ENCODE data around the gene MYOD1.

MYOD1 gene

DNA sequence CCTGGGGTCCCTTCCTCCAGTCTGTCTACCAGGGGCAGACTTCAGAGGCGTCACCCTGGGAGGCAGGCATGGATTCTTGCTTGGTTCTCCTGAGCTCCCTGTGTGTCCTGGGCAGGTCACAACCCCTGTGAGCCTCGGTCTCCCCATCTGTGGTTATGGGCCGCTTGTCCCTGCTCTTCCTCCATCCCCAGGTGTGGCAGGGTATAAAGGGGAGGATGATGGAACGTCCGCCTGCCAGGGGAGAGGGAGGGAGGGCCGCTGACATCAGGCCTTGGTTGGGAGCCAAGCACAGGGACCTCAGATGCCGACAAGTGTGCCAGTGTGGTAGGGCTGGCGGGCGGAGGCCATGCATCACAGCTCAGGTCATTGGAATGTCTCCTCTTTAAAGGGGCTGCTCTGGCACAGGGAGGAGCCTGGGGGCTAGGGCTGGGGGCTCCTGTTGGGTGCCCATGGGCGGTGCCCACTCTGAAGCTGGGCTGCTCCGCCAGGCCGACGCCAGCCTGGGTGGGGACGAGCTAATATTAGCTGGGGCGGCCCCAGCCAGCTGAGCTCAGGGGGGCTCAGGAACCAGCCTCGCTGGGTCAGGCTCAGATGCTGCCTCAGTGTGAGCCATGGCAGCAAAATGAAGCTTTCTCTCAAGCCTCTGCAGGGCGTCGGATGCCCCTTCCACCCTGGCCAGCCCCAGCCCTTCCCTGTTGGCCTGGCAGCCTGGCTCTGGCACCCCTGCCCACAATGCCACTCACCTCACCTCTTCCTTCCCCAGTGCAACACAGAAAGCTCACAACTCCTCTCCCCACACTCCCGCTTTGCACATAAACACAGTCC is 28.0 kb downstream of the MYOD1 start:
- Histone ChIP-seq H3K4me3 (ENCODE audit: low read length) (no peak overlapping the region), H3K27me3 (ENCODE audit: insufficient read depth, low read length) (0 out of 2 replicates have a peak, but pooled peaks cover 4% of the 10 kb centered on the region), H3K9ac (ENCODE audit: low read depth, low read length) (no peak overlapping the region), H3K27ac (ENCODE audit: low read length) (no peak overlapping the region), H3K36me3 (ENCODE audit: insufficient read depth, low read depth, low read length) (no peaks in the 10 kb centered on the region), H3K4me1 (ENCODE audit: insufficient read depth, low read length) (no peaks in the 10 kb centered on the region), H3K9me3 (ENCODE audit: insufficient read depth, low read depth, low read length) (no peaks in the 10 kb centered on the region)

GRCh38 chr11:17748044-17748443 is 28.7 kb downstream of the MYOD1 start:
- Histone ChIP-seq H3K27me3 (ENCODE audit: insufficient read depth, low read length) (0 out of 2 replicates have a peak, but pooled peaks cover 4% of the 10 kb centered on the region), H3K9me3 (ENCODE audit: insufficient read depth, low read depth, low read length) (no peaks in the 10 kb centered on the region), H3K4me1 (ENCODE audit: insufficient read depth, low read length) (no peaks in the 10 kb centered on the region), H3K4me3 (ENCODE audit: low read length) (no peak overlapping the region), H3K36me3 (ENCODE audit: insufficient read depth, low read depth, low read length) (no peaks in the 10 kb centered on the region), H3K9ac (ENCODE audit: low read depth, low read length) (no peak overlapping the region), H3K27ac (ENCODE audit: low read length) (no peak overlapping the region)

DNA sequence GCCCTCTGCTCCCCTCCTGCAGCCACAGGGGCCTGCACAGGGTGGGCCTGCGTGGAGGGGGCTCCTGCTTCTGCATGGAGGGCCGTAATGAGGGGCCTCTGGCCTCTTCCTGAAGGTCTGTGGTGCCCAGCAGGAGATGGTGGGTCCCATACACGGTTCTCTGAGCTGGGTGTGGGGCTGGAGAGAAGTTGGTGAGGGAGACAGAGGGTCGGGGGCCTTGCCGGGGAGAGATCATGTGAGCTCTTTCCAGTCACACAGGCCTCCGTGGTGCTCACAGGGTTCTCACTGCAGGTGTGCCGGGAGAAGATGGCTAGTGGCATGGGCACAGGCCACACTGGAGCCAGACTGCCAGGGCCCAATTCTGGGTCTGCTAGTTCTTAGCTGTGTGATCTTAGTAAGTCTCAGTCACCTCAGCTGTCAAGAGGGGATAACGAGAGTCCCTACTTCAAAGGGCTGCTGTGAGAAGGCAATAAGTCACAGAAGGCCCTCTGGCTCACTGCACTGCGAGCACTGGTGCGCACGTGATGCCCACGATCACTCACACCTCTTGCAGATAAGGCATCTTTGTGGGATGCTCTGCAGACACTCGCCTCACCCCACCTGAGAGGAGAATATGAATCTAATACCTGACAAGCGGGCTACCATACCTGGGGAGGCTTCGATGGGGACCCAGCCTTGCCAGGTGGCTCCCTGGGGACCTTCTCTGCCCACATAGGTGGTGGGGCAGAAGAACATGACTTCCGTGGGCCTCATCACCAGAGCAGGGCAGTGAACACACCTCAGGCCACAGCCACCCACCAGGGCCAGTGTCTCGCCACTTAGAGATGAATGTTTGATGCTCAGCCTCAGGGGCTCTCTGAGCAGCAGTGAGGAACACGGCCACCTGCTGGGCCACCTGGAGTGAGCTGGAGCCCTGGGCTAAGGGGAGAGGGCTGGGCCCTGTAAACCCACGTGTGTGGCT is 29.7 kb downstream of the MYOD1 start:
- Histone ChIP-seq H3K27me3 (ENCODE audit: insufficient read depth, low read length) (peaks cover 4% of the 10 kb centered on the region; the same call in 1 of the 2 replicates), H3K9ac (ENCODE audit: low read depth, low read length) (no peak overlapping the region), H3K9me3 (ENCODE audit: insufficient read depth, low read depth, low read length) (no peaks in the 10 kb centered on the region), H3K4me3 (ENCODE audit: low read length) (no peak overlapping the region), H3K4me1 (ENCODE audit: insufficient read depth, low read length) (no peaks in the 10 kb centered on the region), H3K36me3 (ENCODE audit: insufficient read depth, low read depth, low read length) (no peaks in the 10 kb centered on the region), H3K27ac (ENCODE audit: low read length) (no peak overlapping the region)

DNA sequence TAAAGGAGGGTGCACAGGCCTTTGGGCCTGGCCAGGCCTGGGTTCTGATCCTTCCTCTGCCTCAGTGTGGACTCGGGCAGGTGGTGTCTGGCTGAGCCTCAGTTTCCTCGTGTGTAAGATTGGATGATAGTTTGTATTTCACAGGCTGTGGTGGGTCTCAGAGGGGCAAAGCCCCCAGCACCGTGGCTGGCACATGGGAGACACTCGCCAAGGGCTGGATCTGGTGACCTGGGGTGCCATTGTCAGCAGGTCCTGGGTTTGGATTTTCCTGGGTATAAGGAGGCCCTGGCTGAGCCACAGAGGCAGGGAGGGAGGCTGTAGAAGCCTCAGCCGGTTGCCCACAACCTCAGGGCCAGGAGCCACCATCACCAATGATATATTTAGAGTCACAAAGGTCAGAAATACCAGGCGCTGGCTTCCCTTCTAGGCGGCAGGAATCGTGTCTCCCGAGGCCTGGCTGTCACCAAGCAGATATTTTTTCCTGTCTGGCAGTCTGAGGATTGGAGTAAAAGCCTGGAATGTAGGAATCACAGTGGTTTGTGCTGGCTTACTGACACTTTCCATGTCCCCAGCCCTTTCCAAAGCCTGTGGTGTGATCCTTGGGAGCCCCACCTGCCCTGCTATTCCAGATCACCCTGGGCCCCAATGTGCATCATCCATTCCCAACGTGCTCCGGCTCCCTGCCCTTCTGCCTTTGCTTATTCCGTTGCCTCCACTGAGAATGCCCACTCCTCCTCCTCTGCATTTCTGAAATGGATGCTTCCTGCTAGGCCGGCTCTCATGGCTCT is 30.8 kb downstream of the MYOD1 start:
- Histone ChIP-seq H3K27me3 (ENCODE audit: insufficient read depth, low read length) (peaks cover 9% of the 10 kb centered on the region; the same call in 1 of the 2 replicates), H3K27ac (ENCODE audit: low read length) (no peak overlapping the region), H3K4me1 (ENCODE audit: insufficient read depth, low read length) (no peaks in the 10 kb centered on the region), H3K36me3 (ENCODE audit: insufficient read depth, low read depth, low read length) (no peaks in the 10 kb centered on the region), H3K4me3 (ENCODE audit: low read length) (no peak overlapping the region), H3K9me3 (ENCODE audit: insufficient read depth, low read depth, low read length) (no peaks in the 10 kb centered on the region), H3K9ac (ENCODE audit: low read depth, low read length) (no peak overlapping the region)

DNA sequence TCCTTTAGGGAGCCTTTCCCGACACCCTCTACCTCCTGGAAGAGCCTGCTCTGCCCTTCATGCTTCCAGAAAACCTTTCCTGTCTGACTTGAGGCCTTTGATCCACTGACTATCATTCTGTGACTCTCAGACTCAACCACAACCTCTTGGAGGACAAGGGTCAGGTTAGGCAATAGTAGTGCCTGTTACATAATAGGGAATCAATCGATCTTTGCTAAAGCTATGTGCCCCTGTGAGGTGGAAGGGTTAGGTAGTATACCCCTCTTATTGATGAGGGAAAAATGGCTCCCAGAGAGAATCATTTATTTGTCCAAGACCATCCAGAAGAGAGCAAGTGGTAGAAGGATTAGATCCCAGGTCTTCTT is 31.4 kb downstream of the MYOD1 start:
- H3K36me3 ChIP-seq (ENCODE audit: insufficient read depth, low read depth, low read length) = no peaks in the 10 kb centered on the region
- H3K27ac ChIP-seq (ENCODE audit: low read length) = no peak overlapping the region
- H3K4me1 ChIP-seq (ENCODE audit: insufficient read depth, low read length) = no peaks in the 10 kb centered on the region
- no peak overlapping the region for H3K9ac ChIP-seq (ENCODE audit: low read depth, low read length)
- H3K27me3 ChIP-seq (ENCODE audit: insufficient read depth, low read length) = peaks cover 14% of the 10 kb centered on the region; the same call in 1 of the 2 replicates
- no peaks in the 10 kb centered on the region for H3K9me3 ChIP-seq (ENCODE audit: insufficient read depth, low read depth, low read length)
- H3K4me3 ChIP-seq (ENCODE audit: low read length) = no peak overlapping the region

GRCh38 chr11:17751558-17751957 is 32.2 kb downstream of the MYOD1 start:
- H3K27me3 ChIP-seq (ENCODE audit: insufficient read depth, low read length) = peaks cover 11% of the 10 kb centered on the region; the same call in 1 of the 2 replicates
- no peak overlapping the region for H3K9ac ChIP-seq (ENCODE audit: low read depth, low read length)
- H3K9me3 ChIP-seq (ENCODE audit: insufficient read depth, low read depth, low read length) = no peaks in the 10 kb centered on the region
- no peaks in the 10 kb centered on the region for H3K36me3 ChIP-seq (ENCODE audit: insufficient read depth, low read depth, low read length)
- no peak overlapping the region for H3K27ac ChIP-seq (ENCODE audit: low read length)
- no peak overlapping the region for H3K4me3 ChIP-seq (ENCODE audit: low read length)
- H3K4me1 ChIP-seq (ENCODE audit: insufficient read depth, low read length) = no peaks in the 10 kb centered on the region

DNA sequence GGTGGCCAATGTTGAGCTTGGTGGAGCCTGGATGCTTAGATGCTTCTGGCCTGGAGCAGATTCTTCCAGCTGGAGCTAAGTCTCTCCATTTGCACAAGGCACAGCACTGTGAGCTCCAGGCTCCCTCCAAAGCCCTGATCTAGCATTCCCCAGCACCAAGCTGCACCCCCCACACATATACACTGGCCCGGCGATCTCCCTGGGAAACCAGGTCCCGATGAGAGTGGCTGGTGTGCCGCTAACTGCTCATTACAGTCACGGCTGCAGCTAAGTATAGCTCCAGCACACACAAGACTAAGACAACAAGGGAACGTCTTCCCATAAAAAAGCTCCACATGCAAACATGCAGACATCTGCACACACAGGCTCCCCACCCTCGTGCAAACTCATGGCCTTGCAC is 32.8 kb downstream of the MYOD1 start:
- Histone ChIP-seq H3K4me1 (ENCODE audit: insufficient read depth, low read length) (no peaks in the 10 kb centered on the region), H3K27me3 (ENCODE audit: insufficient read depth, low read length) (peaks cover 11% of the 10 kb centered on the region; the same call in 1 of the 2 replicates), H3K9me3 (ENCODE audit: insufficient read depth, low read depth, low read length) (no peaks in the 10 kb centered on the region), H3K36me3 (ENCODE audit: insufficient read depth, low read depth, low read length) (no peaks in the 10 kb centered on the region), H3K4me3 (ENCODE audit: low read length) (no peak overlapping the region), H3K27ac (ENCODE audit: low read length) (no peak overlapping the region), H3K9ac (ENCODE audit: low read depth, low read length) (no peak overlapping the region)

DNA sequence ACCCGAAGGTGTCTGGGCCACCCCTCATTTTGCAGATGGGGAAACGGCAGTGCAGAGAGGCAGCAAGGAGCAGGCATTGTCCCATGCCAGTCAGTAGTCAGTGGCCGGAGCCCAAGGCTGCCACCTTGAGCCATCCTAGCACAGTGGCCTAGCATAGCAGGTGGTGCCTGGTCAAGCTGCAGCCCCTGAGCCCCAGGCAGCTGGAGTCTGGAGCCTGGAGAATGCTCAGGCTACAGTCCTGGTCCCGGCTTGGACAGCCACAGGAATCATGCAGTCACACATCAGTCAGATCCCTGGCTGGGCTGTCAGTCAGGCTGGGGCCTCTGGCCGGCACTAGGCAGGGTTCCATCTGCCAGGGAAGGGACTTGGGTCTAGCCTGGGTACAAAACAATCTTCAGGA is 33.8 kb downstream of the MYOD1 start:
- H3K4me3 ChIP-seq (ENCODE audit: low read length) = no peak overlapping the region
- H3K4me1 ChIP-seq (ENCODE audit: insufficient read depth, low read length) = no peaks in the 10 kb centered on the region
- no peak overlapping the region for H3K27ac ChIP-seq (ENCODE audit: low read length)
- H3K9ac ChIP-seq (ENCODE audit: low read depth, low read length) = no peak overlapping the region
- H3K9me3 ChIP-seq (ENCODE audit: insufficient read depth, low read depth, low read length) = no peaks in the 10 kb centered on the region
- H3K27me3 ChIP-seq (ENCODE audit: insufficient read depth, low read length) = peaks cover 11% of the 10 kb centered on the region; the same call in 1 of the 2 replicates
- H3K36me3 ChIP-seq (ENCODE audit: insufficient read depth, low read depth, low read length) = no peaks in the 10 kb centered on the region

DNA sequence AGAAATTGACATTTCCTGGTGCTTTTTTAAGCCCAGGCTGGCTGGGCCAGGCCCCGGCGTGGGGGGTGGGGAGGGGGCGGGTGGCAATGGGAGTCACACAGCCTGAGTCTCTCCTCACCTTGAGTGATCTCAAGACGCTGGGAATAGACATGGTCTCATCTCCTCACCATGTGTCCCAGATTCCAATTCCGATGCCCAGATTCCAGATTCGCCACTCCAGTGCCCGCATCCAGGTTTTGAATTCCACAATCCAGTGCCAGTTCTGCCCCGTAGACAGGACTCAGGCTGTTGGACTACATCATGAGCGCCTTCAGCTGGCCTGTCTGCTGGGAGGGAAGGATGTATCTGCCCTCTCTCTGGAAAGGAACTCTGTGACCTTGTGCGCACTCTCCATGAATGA is 34.3 kb downstream of the MYOD1 start:
- H3K36me3 ChIP-seq (ENCODE audit: insufficient read depth, low read depth, low read length) = no peaks in the 10 kb centered on the region
- H3K27me3 ChIP-seq (ENCODE audit: insufficient read depth, low read length) = peaks cover 11% of the 10 kb centered on the region; the same call in 1 of the 2 replicates
- H3K27ac ChIP-seq (ENCODE audit: low read length) = no peak overlapping the region
- H3K4me3 ChIP-seq (ENCODE audit: low read length) = no peak overlapping the region
- no peak overlapping the region for H3K9ac ChIP-seq (ENCODE audit: low read depth, low read length)
- H3K9me3 ChIP-seq (ENCODE audit: insufficient read depth, low read depth, low read length) = no peaks in the 10 kb centered on the region
- no peaks in the 10 kb centered on the region for H3K4me1 ChIP-seq (ENCODE audit: insufficient read depth, low read length)

GRCh38 chr11:17755891-17756290 is 36.5 kb downstream of the MYOD1 start:
- Histone ChIP-seq H3K9ac (ENCODE audit: low read depth, low read length) (no peak overlapping the region), H3K27ac (ENCODE audit: low read length) (no peak overlapping the region), H3K36me3 (ENCODE audit: insufficient read depth, low read depth, low read length) (no peaks in the 10 kb centered on the region), H3K9me3 (ENCODE audit: insufficient read depth, low read depth, low read length) (no peaks in the 10 kb centered on the region), H3K4me1 (ENCODE audit: insufficient read depth, low read length) (no peaks in the 10 kb centered on the region), H3K4me3 (ENCODE audit: low read length) (no peak overlapping the region), H3K27me3 (ENCODE audit: insufficient read depth, low read length) (peaks cover 11% of the 10 kb centered on the region; the same call in 1 of the 2 replicates)

Data from iPS-20b (cell line).